Tibial artery (tissue), 4 donors: Measurements from ENCODE around the gene NADK.
A peak's percentile ranks its signal among the peaks of the same experiment; 100 is the strongest.
"Not testable (repeated sequence)": the region's sequence is repeated elsewhere in the genome, so short reads cannot be mapped to it uniquely, and the experiment has no call there.

Experiments
- DNase-seq, 2 donors: peaks; one replicate each; pipeline ENCODE4 v3.0.0-alpha.2; 2019
- H3K27ac ChIP-seq, 2 donors: fragments of 200-600 bp; sonication (generic) in 1 of 2; 1 replicate in 1 of 2; 2 replicates in 1 of 2; pipeline ENCODE4 v1.5.1; 2018 to 2019; ENCODE audit warnings: mild to moderate bottlenecking in 1 of 2
- H3K27me3 ChIP-seq, 2 donors: fragments of 200-600 bp; sonication (generic) in 1 of 2; one replicate each; pipeline versions ENCODE4 v1.5.1 to v1.6.0; 2016 to 2019
- H3K36me3 ChIP-seq, 3 donors: fragments of 200-600 bp; sonication (generic) in 2 of 3; one replicate each; pipeline ENCODE4 v1.5.1; 2016 to 2019; ENCODE audit warnings: mild to moderate bottlenecking in 2 of 3
- H3K4me1 ChIP-seq, 4 donors: fragments of 200-600 bp; sonication (generic) in 2 of 4; 1 replicate in 3 of 4; 2 replicates in 1 of 4; pipeline ENCODE4 v1.5.1; 2016 to 2019
- H3K4me3 ChIP-seq, 2 donors: fragments of 200-600 bp; sonication (generic) in 1 of 2; 1 replicate in 1 of 2; 2 replicates in 1 of 2; pipeline ENCODE4 v1.5.1; 2018 to 2019; ENCODE audit warnings: mild to moderate bottlenecking in 2 of 2
- H3K9me3 ChIP-seq, 3 donors: fragments of 200-600 bp; sonication (generic) in 1 of 3; one replicate each; pipeline ENCODE4 v1.5.1; 2016 to 2019
- CTCF ChIP-seq, 2 experiments: fragments of 200-600 bp in 1 of 2; fragments of 450-650 bp in 1 of 2; IDR thresholded peaks; one replicate each; pipeline ENCODE4 v1.5.1; 2017 to 2019; ENCODE audit warnings: antibody characterized with exemption in 2 of 2, mild to moderate bottlenecking in 1 of 2, moderate library complexity in 1 of 2
- intact Hi-C: fragments of 100-400 bp; cut with DNase I; formaldehyde crosslinking; loops from one replicate; pipeline ENCODE4 v1.15.0; 2023; ENCODE audit warnings: low total_unique reads

The NADK gene

GRCh38 chr1:1753607-1754005 lies 24.7 kb downstream of the NADK start:
- no peak for TF ChIP-seq CTCF (IDR thresholded peaks at IDR 0.05)
- intact Hi-C loops: no loop called here
- Histone ChIP-seq H3K9me3 (no peaks in the 10 kb centered on the region), H3K27me3 (no peaks in the 10 kb centered on the region), H3K27ac (no peak overlapping the region), H3K36me3 (peaks cover 57 to 65% (median 64%) of the 10 kb centered on the region in 3 donors), H3K4me3 (no peak overlapping the region), H3K4me1 (peaks cover 0 to 8% (median 0%) of the 10 kb centered on the region in 4 donors)
- no peak for DNase-seq

GRCh38 chr1:1752636-1753606 lies 25.3 kb downstream of the NADK start:
- no peak overlapping the region for H3K27ac ChIP-seq
- H3K4me1 ChIP-seq: peaks cover 0 to under 1% (median 0%) of the 10 kb centered on the region in 4 donors
- peaks cover 56 to 59% (median 58%) of the 10 kb centered on the region in 3 donors for H3K36me3 ChIP-seq
- no peaks in the 10 kb centered on the region for H3K27me3 ChIP-seq
- TF ChIP-seq CTCF (IDR thresholded peaks at IDR 0.05): no peak
- H3K9me3 ChIP-seq: no peaks in the 10 kb centered on the region
- no peak for DNase-seq
- intact Hi-C loops: no loop called here
- H3K4me3 ChIP-seq: no peak overlapping the region

GRCh38 chr1:1752190-1752589 lies 26.1 kb downstream of the NADK start:
- TF ChIP-seq CTCF (IDR thresholded peaks at IDR 0.05): no peak
- Histone ChIP-seq H3K27me3 (no peaks in the 10 kb centered on the region), H3K4me1 (no peaks in the 10 kb centered on the region), H3K27ac (no peak overlapping the region), H3K36me3 (peaks cover 51 to 52% (median 52%) of the 10 kb centered on the region in 3 donors), H3K9me3 (no peaks in the 10 kb centered on the region), H3K4me3 (no peak overlapping the region)
- no peak for DNase-seq
- intact Hi-C loops: no loop called here

GRCh38 chr1:1749941-1750340 lies 28.3 kb downstream of the NADK start:
- peaks cover 29% of the 10 kb centered on the region in 3 donors for H3K36me3 ChIP-seq
- not testable (repeated sequence) for H3K27me3 ChIP-seq, H3K9me3 ChIP-seq, H3K4me3 ChIP-seq, H3K27ac ChIP-seq, DNase-seq, H3K4me1 ChIP-seq
- intact Hi-C loops: loop anchor here (5.0 kb wide), 1 partner anchor 58 kb away; the partner anchor contains the start of gene SLC35E2B

- Histone ChIP-seq H3K4me1 (no peaks in the 10 kb centered on the region), H3K9me3 (no peaks in the 10 kb centered on the region), H3K27ac (no peak overlapping the region), H3K4me3 (no peak overlapping the region), H3K27me3 (no peaks in the 10 kb centered on the region), H3K36me3 (peaks cover 17 to 18% (median 18%) of the 10 kb centered on the region in 3 donors)
- no peak for DNase-seq
- TF ChIP-seq CTCF (IDR thresholded peaks at IDR 0.05): no peak
- intact Hi-C loops: loop anchor here (5.0 kb wide), 1 partner anchor 57 kb away; the partner anchor contains the start of gene SLC35E2B
Observed at GRCh38 chr1:1748686-1749321, 29.5 kb downstream of the NADK start.

- peak overlapping the region; percentile 18 to 54 for H3K4me3 ChIP-seq
Observed at GRCh38 chr1:1746566-1746909, 31.7 kb downstream of the NADK start.

More at GRCh38 chr1:1746566-1746909, 31.7 kb downstream of the NADK start:
- not testable (repeated sequence) for H3K4me1 ChIP-seq, H3K9me3 ChIP-seq, H3K36me3 ChIP-seq, DNase-seq, H3K27me3 ChIP-seq
- H3K27ac ChIP-seq: peak overlapping the region in 1 of 2 donors; percentile 79
- intact Hi-C loops: loop anchor here (5.0 kb wide), 1 partner anchor 54 kb away; the partner anchor contains the start of gene SLC35E2B
